T-helper 22 cell (primary cell): Measurements from ENCODE around the gene PRPF40B.
A peak's percentile ranks its signal among the peaks of the same experiment; 100 is the strongest.

Experiments used
- DNase-seq: peaks from one replicate; pipeline ENCODE4 v3.0.0-alpha.2; 2020; ENCODE audit warnings: low read depth

PRPF40B gene

GRCh38 chr12:49635656-49636055 is 12.3 kb downstream of the PRPF40B start:
- no peak for DNase-seq

- DNase-seq, result no peak
Measured at GRCh38 chr12:49636574-49636973, 13.2 kb downstream of the PRPF40B start.

- DNase-seq, result peak; percentile 24
Measured at GRCh38 chr12:49636979-49637755, 13.8 kb downstream of the PRPF40B start.

GRCh38 chr12:49641748-49642369 is 18.5 kb downstream of the PRPF40B start:
- DNase-seq, result no peak

- DNase-seq, result no peak
Measured at GRCh38 chr12:49642370-49642802, 19.0 kb downstream of the PRPF40B start.

- no peak for DNase-seq
Measured at GRCh38 chr12:49643135-49643534, 19.8 kb downstream of the PRPF40B start.

- no peak for DNase-seq
Measured at GRCh38 chr12:49643961-49644619, 20.7 kb downstream of the PRPF40B start.

- peak; percentile 63 for DNase-seq
Measured at GRCh38 chr12:49644620-49644994, 21.2 kb downstream of the PRPF40B start.

GRCh38 chr12:49645146-49646039 is 22.0 kb downstream of the PRPF40B start:
- no peak for DNase-seq

- no peak for DNase-seq
Measured at GRCh38 chr12:49646331-49646830, 23.0 kb downstream of the PRPF40B start.

- no peak for DNase-seq
Measured at GRCh38 chr12:49646871-49647654, 23.7 kb downstream of the PRPF40B start.

- no peak for DNase-seq
Measured at GRCh38 chr12:49647827-49648711, 24.7 kb downstream of the PRPF40B start.

GRCh38 chr12:49648712-49649003 is 25.3 kb downstream of the PRPF40B start:
- DNase-seq, result no peak

GRCh38 chr12:49649445-49649844 is 26.1 kb downstream of the PRPF40B start:
- no peak for DNase-seq

GRCh38 chr12:49649892-49650291 is 26.5 kb downstream of the PRPF40B start:
- DNase-seq, result no peak

- no peak for DNase-seq
Measured at GRCh38 chr12:49651855-49652254, 28.5 kb downstream of the PRPF40B start.

GRCh38 chr12:49652921-49653520 is 29.7 kb downstream of the PRPF40B start:
- no peak for DNase-seq

- no peak for DNase-seq
Measured at GRCh38 chr12:49654715-49655114, 31.4 kb downstream of the PRPF40B start.

GRCh38 chr12:49655595-49656236 is 32.4 kb downstream of the PRPF40B start:
- DNase-seq, result no peak
